Neutrophil (primary cell): Measurements from ENCODE around the gene ID4.

ENCODE experiments used
- H3K27ac ChIP-seq: fragments of 200-600 bp; sonication (generic); 2 replicates; pipeline ENCODE4 v1.5.1; 2016; ENCODE audit warnings: mild to moderate bottlenecking, moderate library complexity
- H3K27me3 ChIP-seq: fragments of 200-600 bp; sonication (generic); 2 replicates; pipeline ENCODE4 v1.6.0; 2016; ENCODE audit warnings: mild to moderate bottlenecking
- H3K36me3 ChIP-seq: fragments of 200-600 bp; sonication (generic); 2 replicates; pipeline ENCODE4 v1.5.1; 2017
- H3K4me1 ChIP-seq, 2 experiments: fragments of 200-600 bp in 1 of 2; sonication (generic) in 1 of 2; 1 replicate in 1 of 2; 2 replicates in 1 of 2; pipeline versions ENCODE4 v1.5.1 to v1.6.1; 2013 to 2016; ENCODE audit warnings: low read depth in 1 of 2, low read length in 1 of 2, mild to moderate bottlenecking in 1 of 2, moderate library complexity in 1 of 2; ENCODE audit not compliant: control insufficient read depth in 1 of 2, insufficient read depth in 1 of 2
- H3K4me3 ChIP-seq, 2 experiments: fragments of 200-600 bp in 1 of 2; sonication (generic) in 1 of 2; 1 replicate in 1 of 2; 2 replicates in 1 of 2; pipeline ENCODE4 v1.5.1; 2013 to 2016; ENCODE audit warnings: low read depth in 1 of 2, low read length in 1 of 2, mild to moderate bottlenecking in 1 of 2, moderate library complexity in 1 of 2
- H3K9me3 ChIP-seq: fragments of 200-600 bp; sonication (generic); 2 replicates; pipeline ENCODE4 v1.5.1; 2016
- TF ChIP-seq, protein P1 (sequence below): fragments of 200-600 bp; sonication (generic); IDR thresholded peaks from 2 replicates; pipeline ENCODE4 v1.5.1; 2016; ENCODE audit warnings: antibody characterized with exemption

ID4 gene

DNA sequence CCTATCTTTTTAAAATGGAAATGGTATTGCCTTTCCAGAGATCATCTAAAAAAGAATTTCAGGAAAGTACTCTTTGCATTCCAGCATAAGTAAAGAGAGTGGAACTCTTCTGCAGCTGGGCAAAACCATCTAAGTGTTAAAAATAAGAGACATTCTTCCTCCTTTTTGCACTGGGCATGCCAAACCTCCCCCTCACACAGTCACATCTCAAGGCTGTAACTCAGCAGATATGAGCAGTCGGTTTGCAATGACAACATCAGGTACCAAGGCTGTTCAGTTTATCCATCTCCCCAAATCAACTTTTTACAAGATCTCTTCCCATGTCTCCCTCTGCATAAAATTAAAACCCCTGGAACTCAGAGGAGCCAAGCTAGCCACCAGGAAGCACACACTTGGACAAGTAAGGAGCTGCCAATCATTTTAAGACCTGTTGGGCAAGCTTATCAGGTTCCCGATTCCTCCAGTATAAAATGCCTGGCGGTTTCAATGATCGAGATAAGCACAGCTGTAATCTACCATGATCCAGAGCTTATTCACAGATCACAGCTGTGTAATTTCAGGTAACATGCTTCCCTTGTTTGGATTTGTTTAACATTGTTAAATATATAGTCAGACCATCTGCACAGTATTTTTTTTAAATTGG is 23.2 kb downstream of the ID4 start:
- no peaks in the 10 kb centered on the region for H3K36me3 ChIP-seq
- TF ChIP-seq, protein P1, sequence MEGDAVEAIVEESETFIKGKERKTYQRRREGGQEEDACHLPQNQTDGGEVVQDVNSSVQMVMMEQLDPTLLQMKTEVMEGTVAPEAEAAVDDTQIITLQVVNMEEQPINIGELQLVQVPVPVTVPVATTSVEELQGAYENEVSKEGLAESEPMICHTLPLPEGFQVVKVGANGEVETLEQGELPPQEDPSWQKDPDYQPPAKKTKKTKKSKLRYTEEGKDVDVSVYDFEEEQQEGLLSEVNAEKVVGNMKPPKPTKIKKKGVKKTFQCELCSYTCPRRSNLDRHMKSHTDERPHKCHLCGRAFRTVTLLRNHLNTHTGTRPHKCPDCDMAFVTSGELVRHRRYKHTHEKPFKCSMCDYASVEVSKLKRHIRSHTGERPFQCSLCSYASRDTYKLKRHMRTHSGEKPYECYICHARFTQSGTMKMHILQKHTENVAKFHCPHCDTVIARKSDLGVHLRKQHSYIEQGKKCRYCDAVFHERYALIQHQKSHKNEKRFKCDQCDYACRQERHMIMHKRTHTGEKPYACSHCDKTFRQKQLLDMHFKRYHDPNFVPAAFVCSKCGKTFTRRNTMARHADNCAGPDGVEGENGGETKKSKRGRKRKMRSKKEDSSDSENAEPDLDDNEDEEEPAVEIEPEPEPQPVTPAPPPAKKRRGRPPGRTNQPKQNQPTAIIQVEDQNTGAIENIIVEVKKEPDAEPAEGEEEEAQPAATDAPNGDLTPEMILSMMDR = no peak

DNA sequence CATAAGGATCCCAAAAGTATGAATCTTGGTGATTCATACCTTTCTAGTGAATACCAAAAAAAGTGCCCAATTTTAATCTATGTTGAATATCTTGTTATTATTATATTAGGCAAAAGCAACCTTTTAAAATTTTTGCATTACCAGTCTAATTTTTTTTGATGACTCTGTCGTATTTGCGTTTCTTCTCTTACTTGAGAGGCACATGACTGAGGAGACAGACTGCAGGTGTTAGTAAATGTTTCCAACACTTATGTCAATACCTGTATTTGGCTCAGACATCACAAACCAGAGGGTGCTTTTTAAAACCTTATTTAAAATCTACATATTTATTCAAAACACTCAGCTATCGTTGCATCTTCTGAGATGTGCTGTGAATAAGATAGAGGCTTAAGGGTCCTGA is 27.1 kb downstream of the ID4 start:
- TF ChIP-seq, protein P1 = no peak
- Histone ChIP-seq H3K4me1 (no peaks in the 10 kb centered on the region), H3K9me3 (no peaks in the 10 kb centered on the region), H3K4me3 (no peak overlapping the region), H3K27me3 (no peaks in the 10 kb centered on the region), H3K27ac (no peak overlapping the region), H3K36me3 (no peaks in the 10 kb centered on the region)

More for the DNA sequence above, 23.2 kb downstream of the ID4 start:
- no peak overlapping the region for H3K27ac ChIP-seq
- no peaks in the 10 kb centered on the region for H3K27me3 ChIP-seq
- H3K4me1 ChIP-seq = no peaks in the 10 kb centered on the region
- no peak overlapping the region for H3K4me3 ChIP-seq
- no peaks in the 10 kb centered on the region for H3K9me3 ChIP-seq

DNA sequence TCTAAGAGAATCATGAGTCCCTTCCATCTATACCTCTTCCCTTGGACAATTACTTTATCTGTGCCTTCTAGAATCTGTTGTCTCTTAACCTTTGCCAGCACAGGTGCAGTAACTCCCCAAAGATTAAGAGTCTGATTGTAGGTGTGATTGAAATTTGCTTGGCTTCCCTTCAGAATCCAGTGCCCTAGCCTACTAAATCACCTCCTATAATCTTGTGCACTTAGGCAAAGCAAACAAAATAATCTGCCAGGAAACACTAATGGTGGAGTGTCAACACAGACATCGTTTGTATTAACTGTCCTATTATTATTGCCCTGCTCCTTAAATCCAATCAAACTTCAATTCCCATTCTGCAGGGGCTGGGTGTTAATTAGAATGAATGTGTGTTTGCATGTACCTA is 28.0 kb downstream of the ID4 start:
- H3K9me3 ChIP-seq = no peaks in the 10 kb centered on the region
- H3K4me3 ChIP-seq = no peak overlapping the region
- H3K36me3 ChIP-seq = no peaks in the 10 kb centered on the region
- no peaks in the 10 kb centered on the region for H3K4me1 ChIP-seq
- H3K27ac ChIP-seq = no peak overlapping the region
- TF ChIP-seq, protein P1 = no peak
- no peaks in the 10 kb centered on the region for H3K27me3 ChIP-seq

DNA sequence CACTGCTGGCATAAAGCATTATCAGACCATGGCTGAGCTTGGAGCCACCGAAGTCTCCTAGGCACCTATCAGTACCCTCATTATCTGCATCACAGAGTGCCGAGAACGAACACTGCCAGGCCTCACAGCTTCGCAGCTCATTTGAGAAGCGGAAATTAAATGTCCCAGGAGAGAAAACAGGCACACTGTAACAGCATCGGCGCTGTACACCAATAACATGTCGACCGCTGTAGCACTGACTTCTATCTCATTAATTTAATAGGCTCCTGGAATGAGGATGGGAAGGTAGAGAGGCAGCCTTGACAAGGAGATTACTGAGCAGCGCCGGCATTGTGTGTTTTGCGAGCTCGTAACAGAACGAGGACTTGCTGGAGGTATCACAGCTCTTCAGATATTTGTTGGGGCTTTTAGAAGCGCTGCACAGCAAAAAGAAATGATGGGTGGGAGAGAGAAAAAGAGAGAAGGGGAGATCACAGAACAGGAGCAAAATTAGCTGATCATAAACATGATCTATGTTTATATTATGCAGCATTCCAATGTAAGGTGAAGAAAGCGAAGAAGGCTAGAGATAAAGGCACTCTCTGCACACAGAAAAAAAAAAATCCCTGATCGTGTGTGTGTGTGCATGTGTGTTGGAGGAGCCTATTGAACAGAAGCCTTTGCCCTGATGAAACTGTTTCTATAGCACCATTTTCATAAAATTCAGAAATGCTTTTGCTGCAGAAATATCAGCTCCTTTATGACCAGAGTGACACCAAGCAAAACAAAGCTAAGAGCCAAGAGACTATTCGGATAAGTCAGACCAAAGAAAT is 29.2 kb downstream of the ID4 start:
- Histone ChIP-seq H3K27ac (no peak overlapping the region), H3K27me3 (no peaks in the 10 kb centered on the region), H3K4me1 (no peaks in the 10 kb centered on the region), H3K9me3 (no peaks in the 10 kb centered on the region), H3K4me3 (no peak overlapping the region), H3K36me3 (no peaks in the 10 kb centered on the region)
- TF ChIP-seq, protein P1 = no peak

DNA sequence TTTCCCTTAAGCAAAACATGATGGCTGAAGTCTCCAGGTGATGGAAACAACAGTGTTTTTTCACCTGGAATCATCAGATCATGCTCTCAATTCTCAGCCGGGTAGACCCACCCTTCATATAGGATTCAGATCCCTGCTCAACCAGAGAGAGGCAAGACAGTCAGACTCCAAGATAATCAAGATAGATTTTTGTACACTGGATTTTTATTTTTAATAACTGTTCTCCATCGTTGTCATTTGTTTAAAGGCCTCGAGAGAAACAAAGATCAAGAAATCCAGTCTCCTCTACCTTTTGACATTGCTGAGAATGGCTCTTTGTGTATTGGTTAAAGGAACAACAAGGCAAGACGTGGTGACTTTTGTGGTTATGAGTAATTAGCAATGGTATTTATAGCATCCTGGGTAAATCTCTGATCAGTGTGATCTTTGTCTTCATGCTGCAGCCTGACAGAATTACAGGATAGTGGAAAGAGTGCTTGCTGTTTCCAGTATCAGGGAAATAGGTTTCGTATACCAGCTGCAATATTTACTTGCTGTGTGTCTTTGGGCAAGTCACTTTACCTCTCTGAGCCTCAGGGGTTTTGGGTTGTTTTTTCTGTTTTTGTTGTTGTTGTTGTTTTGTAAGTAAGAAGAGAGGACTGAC is 29.9 kb downstream of the ID4 start:
- Histone ChIP-seq H3K27me3 (no peaks in the 10 kb centered on the region), H3K4me3 (no peak overlapping the region), H3K36me3 (no peaks in the 10 kb centered on the region), H3K27ac (no peak overlapping the region), H3K9me3 (no peaks in the 10 kb centered on the region), H3K4me1 (no peaks in the 10 kb centered on the region)
- TF ChIP-seq, protein P1 = no peak
